Adrenal gland (tissue), 12 donors: ENCODE measurements around the gene GATA2. TPM values are rescaled to one million over a fixed set of nuclear protein-coding genes. Genes with fewer than 3 reads are reported as not detected.

Experiments
- DNase-seq, 7 donors: peaks; one replicate each; pipeline ENCODE4 v3.0.0-alpha.2; 2019 to 2020
- H3K27ac ChIP-seq, 5 donors: fragments of 200-600 bp; sonication (generic) in 4 of 5; 1 replicate in 3 of 5; 2 replicates in 2 of 5; pipeline versions ENCODE4 v1.5.1 to v1.8.0; 2016 to 2020; ENCODE audit warnings: mild to moderate bottlenecking in 1 of 5
- H3K27me3 ChIP-seq: fragments of 200-600 bp; 2 replicates; pipeline ENCODE4 v1.8.0; 2021
- H3K36me3 ChIP-seq, 2 donors: fragments of 200-600 bp; replicated peaks in 1 of 2; 1 replicate in 1 of 2; 2 replicates in 1 of 2; pipeline versions ENCODE4 v1.5.1 to v1.8.0; 2018 to 2022
- H3K4me1 ChIP-seq, 2 donors: fragments of 200-600 bp; replicated peaks in 1 of 2; 1 replicate in 1 of 2; 2 replicates in 1 of 2; pipeline versions ENCODE4 v1.5.1 to v1.8.0; 2018 to 2021
- H3K4me3 ChIP-seq, 4 donors: fragments of 200-600 bp; sonication (generic) in 3 of 4; one replicate each; pipeline ENCODE4 v1.5.1; 2016 to 2018
- H3K9me3 ChIP-seq, 3 donors: fragments of 200-600 bp; sonication (generic) in 1 of 3; replicated peaks in 1 of 3; 1 replicate in 2 of 3; 2 replicates in 1 of 3; pipeline versions ENCODE4 v1.5.1 to v1.8.0; 2016 to 2021
- POLR2A ChIP-seq, 2 donors: fragments of 450-650 bp; IDR thresholded peaks; one replicate each; pipeline ENCODE4 v1.6.1; 2017; ENCODE audit warnings: antibody characterized with exemption in 2 of 2, mild to moderate bottlenecking in 2 of 2, moderate library complexity in 1 of 2
- WGBS, 4 donors: extraction: QIAGEN DNeasy Blood & Tissue Kit in 2 of 4; methylation state at CpG; one replicate each; pipeline versions ENCODE4 v1.1.5 to v1.1.7; 2013 to 2017; 5-methylcytosine and 5-hydroxymethylcytosine counted together
- intact Hi-C, 2 donors: fragments of 100-400 bp; cut with DNase I; formaldehyde crosslinking; loops; one replicate each; pipeline versions ENCODE4 v1.14.1 to v1.15.0; 2022 to 2023
- polyA plus RNA-seq, 3 donors: library from polyadenylated mRNA; stranded (reverse); fragments of 200-250 nt in 2 of 3; fragments of 350-450 nt in 1 of 3; fragmentation: Illumina TruSeq in 1 of 3; extraction: RNeasy Lipid Tissue Mini Kit (QIAGEN cat#74804) in 1 of 3; gene quantifications; one replicate each; pipeline ENCODE4 v1.2.3, GENCODE V29; 2013 to 2014
- total RNA-seq, 9 donors: library from RNA; depleted of rRNA in 4 of 9; stranded (reverse); fragments of >200 nt in 4 of 9; fragments of 120-200 nt in 1 of 9; fragmentation: NEBNext Ultra II Directional in 1 of 9; extraction: Animal tissue kit (Norgen Biotek cat#: 25700) in 1 of 9; gene quantifications; one replicate each; pipeline versions ENCODE4 v1.1.0 to v1.2.4, GENCODE V29; 2013 to 2023
- TF ChIP-seq, protein P1 (sequence below), 6 experiments: fragments of 450-650 bp in 4 of 6; fragments of 200-600 bp in 2 of 6; sonication (generic) in 1 of 6; IDR thresholded peaks; 1 replicate in 5 of 6; 2 replicates in 1 of 6; pipeline versions ENCODE4 v1.5.1 to v1.8.0; 2016 to 2021; ENCODE audit warnings: antibody characterized with exemption in 6 of 6, mild to moderate bottlenecking in 2 of 6, moderate library complexity in 1 of 6
- donor health status: healthy with polysubstance abuse.
- donor health status: Bipolar disorder and iron deficiency.
- donor health status: DM: yes; HTN: yes; CAD: no.
- donor health status: DM: no; HTN: no; CAD: no.
- donor health status: DM: no; HTN: no; CAD: no.
- donor health status: DM: yes; HTN: yes; CAD: no.

GATA2 gene
- total and polyA plus RNA-seq, 12 donors = 3.4 to 37.5 (median 7.4) TPM

DNA sequence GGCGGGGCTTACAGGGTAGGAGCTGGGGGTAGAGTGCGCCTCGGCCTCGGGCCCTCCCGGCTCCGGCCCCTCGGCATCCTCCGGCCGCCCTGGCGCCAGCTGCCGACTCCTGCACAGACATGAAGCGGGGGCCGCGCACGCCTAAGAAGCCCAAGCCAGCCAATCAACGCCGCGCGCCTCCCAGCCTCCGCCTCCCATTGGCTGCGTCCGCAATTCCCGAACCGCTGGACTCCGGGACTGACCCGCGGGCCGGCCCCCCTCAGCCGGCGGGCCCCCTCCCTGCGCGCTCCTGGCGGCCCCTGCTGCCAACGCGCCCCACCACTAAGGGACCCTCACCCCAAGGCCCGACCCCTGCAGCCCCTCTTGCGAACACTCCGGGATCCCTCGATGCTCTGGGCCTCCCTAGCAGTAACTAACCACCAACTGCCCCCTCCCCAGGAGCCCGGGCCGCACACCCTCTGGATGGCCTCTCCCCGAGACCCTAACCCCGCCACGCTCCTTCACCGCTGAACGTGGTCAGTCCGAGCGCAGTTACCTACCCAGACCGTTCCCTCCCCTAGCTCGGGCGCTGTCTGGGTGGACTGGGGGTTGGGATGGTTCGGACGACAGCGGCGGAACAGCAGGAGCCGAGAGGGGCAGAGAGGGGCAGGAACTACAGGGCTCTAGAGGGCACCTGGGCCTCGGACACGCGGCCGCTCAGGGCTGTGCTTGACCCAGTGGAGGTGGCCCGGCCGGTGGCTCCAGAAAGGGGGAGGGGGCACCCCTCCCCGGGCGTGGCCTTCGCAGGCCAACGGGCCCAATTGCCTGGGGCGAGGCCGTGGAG is 5.0 kb downstream of the GATA2 start:
- TF ChIP-seq, protein P1, sequence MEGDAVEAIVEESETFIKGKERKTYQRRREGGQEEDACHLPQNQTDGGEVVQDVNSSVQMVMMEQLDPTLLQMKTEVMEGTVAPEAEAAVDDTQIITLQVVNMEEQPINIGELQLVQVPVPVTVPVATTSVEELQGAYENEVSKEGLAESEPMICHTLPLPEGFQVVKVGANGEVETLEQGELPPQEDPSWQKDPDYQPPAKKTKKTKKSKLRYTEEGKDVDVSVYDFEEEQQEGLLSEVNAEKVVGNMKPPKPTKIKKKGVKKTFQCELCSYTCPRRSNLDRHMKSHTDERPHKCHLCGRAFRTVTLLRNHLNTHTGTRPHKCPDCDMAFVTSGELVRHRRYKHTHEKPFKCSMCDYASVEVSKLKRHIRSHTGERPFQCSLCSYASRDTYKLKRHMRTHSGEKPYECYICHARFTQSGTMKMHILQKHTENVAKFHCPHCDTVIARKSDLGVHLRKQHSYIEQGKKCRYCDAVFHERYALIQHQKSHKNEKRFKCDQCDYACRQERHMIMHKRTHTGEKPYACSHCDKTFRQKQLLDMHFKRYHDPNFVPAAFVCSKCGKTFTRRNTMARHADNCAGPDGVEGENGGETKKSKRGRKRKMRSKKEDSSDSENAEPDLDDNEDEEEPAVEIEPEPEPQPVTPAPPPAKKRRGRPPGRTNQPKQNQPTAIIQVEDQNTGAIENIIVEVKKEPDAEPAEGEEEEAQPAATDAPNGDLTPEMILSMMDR (IDR thresholded peaks at IDR 0.05) = no peak
- TF ChIP-seq POLR2A (IDR thresholded peaks at IDR 0.05) = peak; percentile 75 to 91
- DNase-seq = peak; percentile 66 to 95 (median 82)
- Histone ChIP-seq H3K9me3 (no peaks in the 10 kb centered on the region), H3K4me1 (peaks cover 34 to 48% of the 10 kb centered on the region in 2 donors), H3K4me3 (peak overlapping the region in 2 of 4 donors; percentile 44 to 56), H3K36me3 (no peaks in the 10 kb centered on the region), H3K27ac (peak overlapping the region in 3 of 5 donors; percentile 32 to 83 (median 80)), H3K27me3 (peaks cover 95% of the 10 kb centered on the region)
- intact Hi-C loops = no loop called here
- WGBS, 4 donors = 0 to 5% (median 1%) methylated on average over 2 to 68 of the region's 68 CpGs

DNA sequence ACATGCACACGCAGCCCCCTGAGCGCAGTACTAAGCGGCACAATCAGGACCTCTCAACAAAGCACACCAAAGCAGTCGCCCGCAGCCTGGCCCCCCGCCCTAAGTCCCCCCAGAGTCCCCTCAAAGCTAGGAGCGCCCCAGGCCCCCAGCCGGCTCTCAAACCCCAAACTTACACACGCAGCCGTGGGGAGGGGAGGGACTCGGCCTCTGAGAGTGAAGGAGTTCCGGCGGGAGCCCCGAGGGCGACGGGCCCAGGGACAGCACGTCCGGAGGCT is 5.5 kb downstream of the GATA2 start:
- WGBS, 4 donors = 2% methylated on average over 18 of the region's 18 CpGs; no CpG with 5 or more reads in 2 of the 4 donors
- H3K27ac ChIP-seq = peak overlapping the region in 1 of 5 donors; percentile 27
- TF ChIP-seq POLR2A (IDR thresholded peaks at IDR 0.05) = no peak
- TF ChIP-seq, protein P1 (IDR thresholded peaks at IDR 0.05) = no peak
- no peaks in the 10 kb centered on the region for H3K36me3 ChIP-seq
- H3K4me3 ChIP-seq = peak overlapping the region in 2 of 4 donors; percentile 44 to 56
- H3K27me3 ChIP-seq = peaks cover 94% of the 10 kb centered on the region
- intact Hi-C loops = no loop called here
- no peak for DNase-seq
- H3K9me3 ChIP-seq = no peaks in the 10 kb centered on the region
- peaks cover 38 to 52% of the 10 kb centered on the region in 2 donors for H3K4me1 ChIP-seq

DNA sequence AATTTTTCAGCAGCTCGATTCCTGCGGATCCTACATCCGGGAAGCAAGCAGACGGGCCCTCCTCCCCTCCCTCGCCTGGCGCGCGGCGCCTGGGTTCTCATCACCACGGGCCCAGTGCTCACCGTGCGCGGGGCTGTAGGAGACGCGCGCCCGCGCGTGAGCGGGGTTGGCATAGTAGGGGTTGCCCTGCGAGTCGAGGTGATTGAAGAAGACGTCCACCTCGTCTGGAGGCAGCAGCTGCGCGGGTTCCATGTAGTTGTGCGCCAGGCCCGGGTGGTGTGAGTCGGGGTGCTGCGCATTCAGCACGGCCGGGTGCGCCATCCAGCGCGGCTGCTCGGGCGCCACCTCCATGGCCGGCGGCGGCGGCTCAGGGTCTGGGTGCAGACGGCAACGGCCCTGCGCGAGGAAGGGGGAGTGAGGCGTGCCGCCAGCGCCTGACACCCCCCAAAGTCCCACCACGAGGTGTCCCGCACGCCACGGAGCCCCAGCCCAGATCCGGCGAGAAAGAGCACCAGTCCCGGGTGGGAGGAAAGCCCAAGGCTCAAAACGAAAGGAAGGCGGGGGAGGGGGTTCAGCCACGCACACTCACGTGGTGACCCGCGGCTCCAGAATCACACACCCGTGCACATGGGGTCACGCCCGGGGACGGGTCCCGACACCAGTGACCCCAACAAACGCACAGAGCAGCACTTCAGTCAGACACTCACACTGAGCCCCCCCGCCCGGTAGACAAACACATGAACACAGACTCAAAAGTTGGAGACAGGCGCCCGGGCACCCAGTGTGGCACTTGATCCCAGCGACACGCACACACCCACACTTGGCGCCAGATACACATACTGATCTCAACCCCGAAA is 6.1 kb downstream of the GATA2 start:
- Histone ChIP-seq H3K4me1 (peaks cover 40 to 52% of the 10 kb centered on the region in 2 donors), H3K27me3 (peaks cover 94% of the 10 kb centered on the region), H3K27ac (peak overlapping the region in 1 of 5 donors; percentile 27), H3K36me3 (no peaks in the 10 kb centered on the region), H3K9me3 (no peaks in the 10 kb centered on the region), H3K4me3 (peak overlapping the region in 3 of 4 donors; percentile 40 to 56 (median 44))
- 1% methylated on average over 15 to 75 of the region's 75 CpGs; no CpG with 5 or more reads in 1 of the 4 donors for WGBS, 4 donors
- DNase-seq = no peak
- no peak for TF ChIP-seq POLR2A (IDR thresholded peaks at IDR 0.05)
- TF ChIP-seq, protein P1 (IDR thresholded peaks at IDR 0.05) = no peak
- intact Hi-C loops = no loop called here

DNA sequence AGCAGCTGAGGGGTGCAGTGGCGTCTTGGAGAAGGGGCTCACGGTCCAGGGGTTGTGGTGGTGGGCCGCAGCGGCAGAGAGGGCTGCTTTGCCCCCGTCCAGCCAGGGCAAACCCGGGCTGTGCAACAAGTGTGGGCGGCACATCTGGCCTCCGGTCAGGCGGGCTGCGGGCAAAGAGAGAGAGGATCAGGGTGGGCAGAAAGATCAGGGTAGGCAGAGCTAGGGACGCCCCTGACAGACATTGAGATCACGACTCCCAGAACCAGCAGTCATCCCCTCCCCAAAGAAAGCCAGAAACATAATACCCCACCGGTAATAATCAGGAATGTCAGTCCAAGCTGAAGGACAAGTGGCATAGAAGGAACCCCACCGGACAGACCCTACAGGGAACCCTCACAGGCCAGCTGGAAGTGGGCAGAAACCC is 6.8 kb downstream of the GATA2 start:
- H3K36me3 ChIP-seq = no peaks in the 10 kb centered on the region
- TF ChIP-seq POLR2A (IDR thresholded peaks at IDR 0.05) = no peak
- TF ChIP-seq, protein P1 (IDR thresholded peaks at IDR 0.05) = no peak
- intact Hi-C loops = no loop called here
- peak overlapping the region in 1 of 4 donors; percentile 56 for H3K4me3 ChIP-seq
- WGBS, 4 donors = 12 to 23% (median 18%) methylated on average over 5 to 14 of the region's 14 CpGs
- peaks cover 94% of the 10 kb centered on the region for H3K27me3 ChIP-seq
- H3K27ac ChIP-seq = no peak overlapping the region
- peaks cover 40 to 52% of the 10 kb centered on the region in 2 donors for H3K4me1 ChIP-seq
- no peaks in the 10 kb centered on the region for H3K9me3 ChIP-seq
- no peak for DNase-seq
